Gastroesophageal sphincter (tissue), 3 donors: ENCODE measurements around the gene C1QB.

Source experiments
- CTCF ChIP-seq, 4 experiments: fragments of 200-600 bp in 2 of 4; fragments of 450-650 bp in 2 of 4; sonication (generic) in 1 of 4; IDR thresholded peaks; one replicate each; pipeline ENCODE4 v1.5.1; 2017 to 2019; ENCODE audit warnings: antibody characterized with exemption in 4 of 4, mild to moderate bottlenecking in 2 of 4, moderate library complexity in 2 of 4
- EP300 ChIP-seq: sonication (generic); formaldehyde crosslinking; IDR thresholded peaks from one replicate; pipeline ENCODE4 v1.6.1; 2017; ENCODE audit warnings: antibody characterized with exemption, mild to moderate bottlenecking
- POLR2A ChIP-seq, 2 donors: fragments of 450-650 bp; IDR thresholded peaks; one replicate each; pipeline ENCODE4 v1.6.1; 2017; ENCODE audit warnings: antibody characterized with exemption in 2 of 2, mild to moderate bottlenecking in 2 of 2, moderate library complexity in 1 of 2
- POLR2AphosphoS5 ChIP-seq: sonication (generic); formaldehyde crosslinking; IDR thresholded peaks from one replicate; pipeline ENCODE4 v1.6.1; 2017; ENCODE audit warnings: antibody characterized with exemption

- TF ChIP-seq CTCF (IDR thresholded peaks at IDR 0.05), result no peak
- TF ChIP-seq POLR2A (IDR thresholded peaks at IDR 0.05), result no peak
- no peak for TF ChIP-seq POLR2AphosphoS5
- no peak for TF ChIP-seq EP300
Measured at GRCh38 chr1:22627331-22627730, 25.7 kb upstream of the C1QB start.
